Measurements from ENCODE around the gene FXYD2. TPM values are rescaled to one million over a fixed set of nuclear protein-coding genes. Genes with fewer than 3 reads are reported as not detected.

Gene FXYD2
- total RNA-seq, 6 experiments from 2014 or later, result 0.40 TPM; not detected in 5

DNA sequence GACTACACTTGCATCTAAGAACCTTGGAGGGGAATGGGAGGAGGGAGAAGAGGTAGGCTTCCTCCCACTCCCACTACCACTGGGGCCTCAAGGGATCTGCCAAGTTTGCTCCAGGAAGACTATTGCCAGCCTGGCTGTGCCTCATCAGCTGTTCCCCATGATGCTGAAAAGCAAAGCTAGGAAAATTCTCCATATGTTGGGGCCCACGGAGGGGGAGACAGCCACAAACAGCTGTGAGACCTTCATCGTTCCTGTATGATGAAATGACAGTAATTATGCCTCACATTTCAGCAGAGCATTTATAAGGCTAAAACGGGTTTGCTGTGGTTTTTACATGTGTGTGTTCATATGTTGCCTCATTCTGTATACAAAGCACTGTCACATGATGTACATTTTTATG is 34.3 kb downstream of the FXYD2 start:
- Mint-ChIP-seq H3K4me1 (ENCODE audit: low read depth) (no peaks in the 10 kb centered on the region), H3K4me3 (no peak overlapping the region), H3K27me3 (ENCODE audit: insufficient read depth) (peaks cover 40% of the 10 kb centered on the region), H3K9me3 (no peaks in the 10 kb centered on the region), H3K36me3 (ENCODE audit: low read depth) (no peaks in the 10 kb centered on the region), H3K27ac (no peak overlapping the region)
- DNase-seq, result no peak
- TF ChIP-seq, protein P1, sequence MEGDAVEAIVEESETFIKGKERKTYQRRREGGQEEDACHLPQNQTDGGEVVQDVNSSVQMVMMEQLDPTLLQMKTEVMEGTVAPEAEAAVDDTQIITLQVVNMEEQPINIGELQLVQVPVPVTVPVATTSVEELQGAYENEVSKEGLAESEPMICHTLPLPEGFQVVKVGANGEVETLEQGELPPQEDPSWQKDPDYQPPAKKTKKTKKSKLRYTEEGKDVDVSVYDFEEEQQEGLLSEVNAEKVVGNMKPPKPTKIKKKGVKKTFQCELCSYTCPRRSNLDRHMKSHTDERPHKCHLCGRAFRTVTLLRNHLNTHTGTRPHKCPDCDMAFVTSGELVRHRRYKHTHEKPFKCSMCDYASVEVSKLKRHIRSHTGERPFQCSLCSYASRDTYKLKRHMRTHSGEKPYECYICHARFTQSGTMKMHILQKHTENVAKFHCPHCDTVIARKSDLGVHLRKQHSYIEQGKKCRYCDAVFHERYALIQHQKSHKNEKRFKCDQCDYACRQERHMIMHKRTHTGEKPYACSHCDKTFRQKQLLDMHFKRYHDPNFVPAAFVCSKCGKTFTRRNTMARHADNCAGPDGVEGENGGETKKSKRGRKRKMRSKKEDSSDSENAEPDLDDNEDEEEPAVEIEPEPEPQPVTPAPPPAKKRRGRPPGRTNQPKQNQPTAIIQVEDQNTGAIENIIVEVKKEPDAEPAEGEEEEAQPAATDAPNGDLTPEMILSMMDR (IDR thresholded peaks at IDR 0.05), result no peak

DNA sequence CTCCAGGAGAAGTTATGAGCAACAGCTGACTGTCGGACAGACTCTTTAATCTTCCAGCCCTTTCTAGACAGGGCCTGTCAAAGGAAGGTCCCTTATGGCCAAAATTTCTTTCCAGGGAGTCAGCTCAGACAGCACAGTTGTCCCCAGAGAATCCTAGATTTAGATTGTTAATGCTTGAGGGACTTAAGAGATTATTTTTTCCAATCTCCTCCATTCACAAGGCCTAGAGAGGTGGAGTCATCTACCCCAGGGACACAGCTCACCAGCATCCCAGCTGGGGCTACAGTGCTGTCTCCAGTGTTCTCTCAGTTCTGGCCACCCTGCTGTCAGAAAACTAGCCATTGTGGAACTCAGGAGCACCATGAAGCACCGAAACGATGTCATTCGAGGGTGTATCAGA is 35.3 kb downstream of the FXYD2 start:
- Mint-ChIP-seq H3K9me3 (no peaks in the 10 kb centered on the region), H3K27me3 (ENCODE audit: insufficient read depth) (peaks cover 41% of the 10 kb centered on the region), H3K36me3 (ENCODE audit: low read depth) (no peaks in the 10 kb centered on the region), H3K4me3 (no peak overlapping the region), H3K4me1 (ENCODE audit: low read depth) (no peaks in the 10 kb centered on the region), H3K27ac (no peak overlapping the region)
- DNase-seq, result no peak
- TF ChIP-seq, protein P1 (IDR thresholded peaks at IDR 0.05), result no peak

DNA sequence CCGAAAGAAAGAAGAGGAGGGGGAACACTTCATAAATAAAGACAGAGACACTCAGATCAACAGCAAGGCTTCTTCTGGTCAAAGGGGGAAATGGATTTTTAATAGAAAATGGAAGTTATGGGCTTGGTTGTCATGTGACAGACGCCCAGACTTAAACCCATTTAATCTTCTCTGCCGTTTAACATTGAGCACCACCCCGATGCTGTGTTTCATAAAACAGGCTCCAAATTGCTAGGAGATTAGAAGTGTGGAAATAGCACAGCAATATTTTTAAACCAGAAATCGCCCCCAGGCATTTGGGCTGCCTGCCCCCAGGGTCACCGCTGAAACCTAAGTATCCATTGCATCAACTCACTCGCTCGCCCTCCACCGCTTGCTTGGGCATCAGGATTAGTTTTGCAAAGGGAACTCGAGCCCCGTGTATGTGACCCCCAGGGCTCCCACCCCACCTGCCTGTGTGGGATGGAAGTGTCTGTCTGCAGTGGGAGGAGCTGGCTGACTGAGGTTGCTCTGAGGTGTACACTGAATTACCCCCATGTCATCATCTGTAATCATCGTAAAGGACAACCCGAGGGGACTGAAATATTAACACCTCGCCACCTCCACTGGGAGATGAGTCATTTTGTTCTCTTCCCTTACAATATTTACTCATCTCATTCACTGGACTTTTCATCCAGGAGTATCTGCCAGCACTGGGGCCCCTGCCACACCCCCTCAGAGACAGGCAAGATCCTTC is 38.2 kb downstream of the FXYD2 start:
- no peaks in the 10 kb centered on the region for H3K36me3 Mint-ChIP-seq (ENCODE audit: low read depth)
- H3K4me3 Mint-ChIP-seq, result no peak overlapping the region
- peaks cover 46% of the 10 kb centered on the region for H3K27me3 Mint-ChIP-seq (ENCODE audit: insufficient read depth)
- DNase-seq, result no peak
- H3K4me1 Mint-ChIP-seq (ENCODE audit: low read depth), result no peaks in the 10 kb centered on the region
- TF ChIP-seq, protein P1 (IDR thresholded peaks at IDR 0.05), result no peak
- no peaks in the 10 kb centered on the region for H3K9me3 Mint-ChIP-seq
- H3K27ac Mint-ChIP-seq, result no peak overlapping the region

DNA sequence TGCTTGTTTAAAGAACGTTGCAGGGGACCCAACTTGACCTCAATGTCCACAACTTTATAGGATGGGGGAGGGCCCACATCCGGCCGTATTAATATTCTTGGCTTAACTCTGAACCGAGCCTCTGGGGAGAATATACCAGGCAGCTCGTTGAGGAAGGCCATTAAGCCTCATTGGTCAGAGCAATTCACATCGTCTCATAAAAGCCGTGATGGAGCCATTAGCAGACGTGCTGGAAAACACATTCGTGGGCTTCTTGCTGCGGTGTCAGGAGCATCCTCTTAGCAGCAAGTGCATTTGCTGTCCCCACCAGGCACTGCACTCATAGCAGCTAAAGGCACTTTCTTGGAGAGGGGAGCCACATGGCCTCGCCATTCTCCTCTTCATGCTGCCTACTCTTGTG is 42.4 kb downstream of the FXYD2 start:
- H3K4me1 Mint-ChIP-seq (ENCODE audit: low read depth), result no peaks in the 10 kb centered on the region
- H3K9me3 Mint-ChIP-seq, result no peaks in the 10 kb centered on the region
- DNase-seq, result no peak
- no peak overlapping the region for H3K4me3 Mint-ChIP-seq
- TF ChIP-seq, protein P1 (IDR thresholded peaks at IDR 0.05), result no peak
- no peaks in the 10 kb centered on the region for H3K36me3 Mint-ChIP-seq (ENCODE audit: low read depth)
- no peak overlapping the region for H3K27ac Mint-ChIP-seq
- peaks cover 58% of the 10 kb centered on the region for H3K27me3 Mint-ChIP-seq (ENCODE audit: insufficient read depth)

DNA sequence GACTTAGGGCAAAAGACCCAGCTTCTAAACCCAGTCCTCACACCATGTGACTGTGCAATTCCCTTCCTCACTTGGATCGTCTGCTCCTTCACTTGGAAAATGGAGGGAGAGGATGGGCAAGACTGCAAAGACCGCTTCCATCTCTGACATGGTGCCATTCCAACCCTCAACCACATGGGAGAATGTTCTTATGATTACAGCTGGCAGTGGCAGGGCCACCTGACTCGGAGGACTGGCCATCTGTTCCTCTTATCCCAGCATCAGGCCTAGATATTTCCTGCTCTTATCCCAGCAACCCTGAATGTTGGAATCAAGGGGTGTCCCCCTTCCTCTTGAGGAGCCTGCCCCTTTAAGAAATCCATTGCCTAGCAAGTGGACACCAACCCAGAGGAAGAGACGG is 42.9 kb downstream of the FXYD2 start:
- no peak for DNase-seq
- Mint-ChIP-seq H3K27ac (no peak overlapping the region), H3K36me3 (ENCODE audit: low read depth) (no peaks in the 10 kb centered on the region), H3K27me3 (ENCODE audit: insufficient read depth) (peaks cover 58% of the 10 kb centered on the region), H3K4me3 (no peak overlapping the region), H3K9me3 (no peaks in the 10 kb centered on the region), H3K4me1 (ENCODE audit: low read depth) (no peaks in the 10 kb centered on the region)
- TF ChIP-seq, protein P1 (IDR thresholded peaks at IDR 0.05), result no peak

Data from HFFc6 (cell line).